ENCODE results near the gene ARHGEF11.

ARHGEF11 gene

GRCh38 chr1:157004327-157004726 is 41.2 kb downstream of the ARHGEF11 start:
- FAIRE-seq (no peak), DNase-seq (ENCODE audit: insufficient read length, low spot score) (no peak)

- DNase-seq (ENCODE audit: insufficient read length, low spot score) (no peak), FAIRE-seq (no peak)
Measured at GRCh38 chr1:157001304-157001703, 44.2 kb downstream of the ARHGEF11 start.

GRCh38 chr1:157000686-157001085 is 44.9 kb downstream of the ARHGEF11 start:
- no peak for DNase-seq (ENCODE audit: insufficient read length, low spot score)
- FAIRE-seq, result no peak

GRCh38 chr1:156999596-157000320 is 45.8 kb downstream of the ARHGEF11 start:
- no peak for FAIRE-seq
- no peak for DNase-seq (ENCODE audit: insufficient read length, low spot score)

GRCh38 chr1:156998840-156999500 is 46.6 kb downstream of the ARHGEF11 start:
- DNase-seq (ENCODE audit: insufficient read length, low spot score), result no peak
- FAIRE-seq, result no peak

GRCh38 chr1:156998301-156998700 is 47.2 kb downstream of the ARHGEF11 start:
- FAIRE-seq (no peak), DNase-seq (ENCODE audit: insufficient read length, low spot score) (no peak)

- no peak for DNase-seq (ENCODE audit: insufficient read length, low spot score)
- FAIRE-seq, result no peak
Measured at GRCh38 chr1:156995412-156995811, 50.1 kb downstream of the ARHGEF11 start.

- no peak for DNase-seq (ENCODE audit: insufficient read length, low spot score)
- no peak for FAIRE-seq
Measured at GRCh38 chr1:156994277-156994676, 51.3 kb downstream of the ARHGEF11 start.

- FAIRE-seq (no peak), DNase-seq (ENCODE audit: insufficient read length, low spot score) (no peak)
Measured at GRCh38 chr1:156993426-156994147, 52.0 kb downstream of the ARHGEF11 start.

- FAIRE-seq (no peak), DNase-seq (ENCODE audit: insufficient read length, low spot score) (no peak)
Measured at GRCh38 chr1:156992215-156992614, 53.3 kb downstream of the ARHGEF11 start.

GRCh38 chr1:156987715-156988114 is 57.8 kb downstream of the ARHGEF11 start:
- FAIRE-seq (no peak), DNase-seq (ENCODE audit: insufficient read length, low spot score) (no peak)

- DNase-seq (ENCODE audit: insufficient read length, low spot score) (no peak), FAIRE-seq (no peak)
Measured at GRCh38 chr1:156980551-156980950, 65.0 kb downstream of the ARHGEF11 start.

- no peak for DNase-seq (ENCODE audit: insufficient read length, low spot score)
- no peak for FAIRE-seq
Measured at GRCh38 chr1:156975084-156975483, 70.5 kb downstream of the ARHGEF11 start.

GRCh38 chr1:156973417-156973816 is 72.1 kb downstream of the ARHGEF11 start:
- no peak for DNase-seq (ENCODE audit: insufficient read length, low spot score)
- no peak for FAIRE-seq

- DNase-seq (ENCODE audit: insufficient read length, low spot score), result no peak
- FAIRE-seq, result no peak
Measured at GRCh38 chr1:156970017-156970416, 75.5 kb downstream of the ARHGEF11 start.

- DNase-seq (ENCODE audit: insufficient read length, low spot score), result no peak
- FAIRE-seq, result no peak
Measured at GRCh38 chr1:156969496-156969895, 76.0 kb downstream of the ARHGEF11 start.

GRCh38 chr1:156964441-156964840 is 81.1 kb downstream of the ARHGEF11 start:
- DNase-seq (ENCODE audit: insufficient read length, low spot score) (no peak), FAIRE-seq (no peak)

GRCh38 chr1:156963621-156964020 is 81.9 kb downstream of the ARHGEF11 start:
- no peak for FAIRE-seq
- DNase-seq (ENCODE audit: insufficient read length, low spot score), result no peak

- FAIRE-seq (no peak), DNase-seq (ENCODE audit: insufficient read length, low spot score) (no peak)
Measured at GRCh38 chr1:156961709-156962108, 83.8 kb downstream of the ARHGEF11 start.

GRCh38 chr1:156959925-156960324 is 85.6 kb downstream of the ARHGEF11 start:
- DNase-seq (ENCODE audit: insufficient read length, low spot score), result no peak
- no peak for FAIRE-seq

GRCh38 chr1:156959414-156959813 is 86.1 kb downstream of the ARHGEF11 start:
- DNase-seq (ENCODE audit: insufficient read length, low spot score) (no peak), FAIRE-seq (no peak)

GRCh38 chr1:156958247-156958714 is 87.3 kb downstream of the ARHGEF11 start:
- no peak for FAIRE-seq
- no peak for DNase-seq (ENCODE audit: insufficient read length, low spot score)

All from GM19239 (cell line).